HG02884 (cell line): ENCODE results near the gene PREX1.

Source experiments
- ATAC-seq: cut with Tn5 transposase; IDR thresholded peaks from one replicate; pipeline ENCODE4 v1.9.1; 2021; ENCODE audit warnings: mild to moderate bottlenecking, moderate library complexity; ENCODE audit not compliant: unreplicated experiment

Gene PREX1

DNA sequence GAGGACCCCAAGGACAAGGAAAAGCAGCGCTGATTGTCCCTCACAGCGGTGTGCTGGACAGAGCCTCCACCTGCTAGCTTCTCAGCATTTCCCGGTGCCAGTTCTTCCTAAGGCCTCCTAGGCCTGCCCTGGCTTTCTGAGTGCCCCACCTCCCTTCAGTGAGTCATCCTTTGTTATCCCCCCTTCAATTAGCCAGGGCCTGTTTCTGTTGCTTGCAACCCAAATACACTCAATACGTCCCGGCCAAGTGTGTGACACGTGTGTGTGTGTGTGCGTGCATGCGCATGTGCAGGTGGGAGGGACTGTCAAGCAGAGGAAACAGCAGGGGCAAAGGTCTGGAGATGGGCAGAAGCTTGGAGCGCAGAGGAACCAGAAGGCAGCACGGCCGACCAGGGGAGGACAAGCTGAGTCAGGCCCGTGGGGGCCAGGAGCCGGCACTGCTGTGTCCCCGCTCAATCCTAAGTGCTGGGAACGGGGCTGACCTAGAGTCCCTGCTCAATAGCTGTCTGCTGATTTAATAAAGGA is 159.8 kb downstream of the PREX1 start:
- ATAC-seq = no peak

DNA sequence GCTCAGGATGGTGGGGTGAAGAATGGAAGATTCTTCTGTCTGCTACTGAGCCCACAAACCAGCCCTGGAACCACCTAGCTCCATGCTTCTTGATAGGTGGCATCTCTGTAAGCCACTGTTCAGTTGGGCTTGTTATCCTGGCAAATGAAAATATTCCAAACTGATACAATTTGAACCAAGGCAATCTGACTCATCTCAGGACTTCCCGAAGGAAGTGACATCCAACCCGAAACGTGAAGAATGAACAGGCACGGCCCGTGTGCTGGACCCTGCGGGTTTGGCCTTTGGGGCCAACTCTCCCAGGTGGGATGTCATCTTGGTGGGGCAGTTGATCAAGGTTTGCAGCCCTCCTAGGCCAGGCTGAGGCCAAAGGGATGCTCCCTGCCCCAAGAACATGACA is 160.3 kb downstream of the PREX1 start:
- ATAC-seq = no peak

DNA sequence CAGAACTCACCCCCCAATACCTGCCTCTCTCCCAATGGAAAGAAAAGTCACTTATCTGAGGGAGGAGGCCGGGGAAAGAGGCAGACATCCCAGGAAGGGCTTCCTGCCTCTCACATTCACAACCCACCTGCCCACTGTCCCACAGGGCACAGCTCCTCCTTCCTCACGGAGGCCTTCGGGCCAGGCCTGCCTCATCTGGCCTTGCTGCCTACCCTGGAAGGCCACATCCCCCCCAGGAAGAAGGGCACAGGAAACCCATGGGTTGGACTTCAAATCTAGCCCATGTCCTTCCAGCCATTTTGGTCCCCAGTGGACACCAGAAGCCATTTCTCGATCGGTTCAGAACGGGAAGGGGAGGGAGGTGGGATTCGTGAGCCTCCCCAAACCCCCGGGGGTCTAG is 162.0 kb downstream of the PREX1 start:
- no peak for ATAC-seq

DNA sequence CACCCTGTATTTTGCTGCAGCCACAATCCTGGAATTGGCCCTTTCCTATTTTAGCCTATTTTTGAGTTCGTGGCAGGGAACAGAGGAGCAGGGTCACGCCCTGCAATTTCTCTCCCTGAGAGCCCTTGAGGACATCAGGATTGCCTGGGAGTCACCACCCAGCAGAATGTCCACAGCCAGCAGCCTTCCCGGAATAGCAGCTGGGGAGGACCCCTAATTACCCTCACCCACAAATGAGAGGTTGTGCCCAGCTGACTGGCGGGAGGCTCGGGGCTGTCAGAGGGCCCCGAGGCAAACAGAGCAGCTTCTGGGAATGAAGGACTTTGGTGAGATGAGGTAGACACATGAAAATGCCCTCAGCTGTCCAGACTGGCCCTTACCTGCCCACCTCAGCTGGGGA is 165.1 kb downstream of the PREX1 start:
- no peak for ATAC-seq

DNA sequence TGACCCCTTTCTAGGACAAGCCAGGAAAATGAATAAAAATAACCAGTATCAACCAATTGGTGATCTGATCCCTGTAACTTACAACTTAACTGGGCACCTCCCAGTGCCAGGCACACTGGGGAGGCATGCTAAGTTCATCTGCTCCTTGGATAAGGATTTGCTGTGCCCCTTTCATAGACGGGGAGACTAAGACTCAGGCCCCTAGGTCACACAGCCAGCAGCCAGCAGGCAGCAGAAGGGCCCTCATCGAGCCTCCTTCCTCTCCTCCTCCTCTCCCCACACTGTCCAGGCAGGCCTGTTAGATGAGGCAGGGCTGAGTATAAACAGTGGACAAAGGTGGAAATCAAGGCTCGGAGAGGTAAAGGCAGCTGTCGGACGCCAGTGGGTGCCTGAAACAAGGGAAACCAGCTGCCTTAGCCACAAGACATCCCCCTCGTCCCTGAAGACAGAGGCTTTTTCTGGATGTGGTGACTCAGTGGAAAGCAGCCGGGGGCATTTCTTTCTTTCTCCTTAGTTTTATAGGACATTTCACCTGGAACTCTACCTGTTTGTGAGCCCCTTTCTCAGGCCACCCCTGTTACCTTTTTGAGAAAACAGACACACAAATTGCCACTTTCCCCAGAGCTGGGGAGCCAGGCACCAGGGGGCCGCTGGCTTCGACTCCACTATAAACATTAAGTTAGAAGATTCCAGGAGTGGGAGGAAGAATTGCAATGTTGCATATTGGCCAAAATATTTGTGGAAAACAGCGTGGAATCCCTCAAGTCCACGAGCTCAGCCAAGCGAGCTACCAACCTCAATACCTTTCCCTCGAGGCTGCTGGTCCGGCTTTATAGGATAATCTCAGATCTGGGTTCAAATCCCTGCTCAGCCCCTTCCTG is 166.0 kb downstream of the PREX1 start:
- no peak for ATAC-seq

DNA sequence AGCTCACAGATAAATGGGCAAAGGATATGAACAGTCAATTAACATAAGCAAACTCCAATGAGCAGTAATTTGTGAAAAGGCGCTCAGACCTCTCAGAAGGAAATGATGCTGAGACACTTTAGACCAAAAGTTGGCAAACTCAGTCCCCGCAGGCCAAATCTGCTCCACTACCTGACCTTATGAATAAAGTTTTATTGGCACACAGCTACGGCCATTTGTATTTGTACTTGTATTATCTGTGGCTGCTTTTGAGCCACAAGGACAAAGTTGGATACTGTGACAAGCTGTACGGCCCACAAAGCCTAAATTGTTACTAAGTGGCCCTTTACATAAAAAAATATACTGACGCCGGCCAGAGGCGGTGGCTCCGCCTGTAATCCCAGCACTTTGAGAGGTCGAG is 167.0 kb downstream of the PREX1 start:
- no peak for ATAC-seq

DNA sequence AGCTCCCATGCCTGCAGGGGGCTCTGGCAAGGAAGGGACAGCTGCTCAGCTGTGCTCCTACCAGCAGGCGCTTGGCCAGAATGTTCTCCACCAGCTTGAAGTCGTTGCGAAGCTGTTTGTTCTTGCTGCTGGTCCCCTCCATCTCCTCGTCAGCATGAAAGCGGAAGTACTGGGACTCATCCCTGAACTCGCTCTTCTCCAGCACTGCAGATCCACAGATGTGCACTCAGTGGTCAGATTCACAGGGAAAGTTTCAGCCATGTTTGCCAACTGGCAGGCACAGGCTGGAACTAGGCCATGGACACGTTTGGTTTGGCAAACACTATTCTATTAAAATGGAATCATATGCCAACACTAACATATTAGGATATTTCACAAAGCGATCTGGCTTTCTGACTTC is 167.9 kb downstream of the PREX1 start:
- no peak for ATAC-seq

DNA sequence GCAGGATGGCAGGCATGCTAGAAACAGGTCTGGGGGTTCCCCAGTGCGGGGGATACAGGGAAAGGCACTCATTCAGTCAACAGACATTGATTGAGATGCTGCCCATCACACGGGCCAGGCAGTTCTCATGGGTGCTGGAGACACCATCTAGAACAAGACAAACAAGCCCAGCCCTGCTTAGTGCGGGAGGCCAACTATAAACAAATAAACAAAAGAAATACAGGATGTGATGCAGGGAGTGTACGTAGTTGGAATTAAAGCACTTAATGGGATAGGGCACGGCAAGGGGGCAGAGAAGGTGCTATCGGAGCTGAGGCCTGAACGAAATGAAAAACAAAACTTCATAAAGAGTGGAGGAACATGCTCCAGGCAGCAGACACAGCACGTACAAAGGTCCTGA is 169.3 kb downstream of the PREX1 start:
- no peak for ATAC-seq

DNA sequence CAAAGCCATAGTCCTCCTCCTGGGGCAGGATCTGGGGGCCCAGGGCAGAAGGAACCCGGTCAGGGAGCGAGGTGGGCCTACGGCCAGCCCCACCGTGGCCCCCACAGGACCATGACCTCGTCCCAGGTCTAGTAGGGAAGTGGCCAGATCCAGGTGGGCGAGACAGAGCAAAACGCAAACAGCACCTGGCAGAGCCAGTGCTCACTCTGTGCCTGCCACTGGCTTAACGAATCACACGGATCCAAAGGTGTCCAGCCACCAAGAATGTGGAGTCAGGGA is 169.7 kb downstream of the PREX1 start:
- no peak for ATAC-seq

DNA sequence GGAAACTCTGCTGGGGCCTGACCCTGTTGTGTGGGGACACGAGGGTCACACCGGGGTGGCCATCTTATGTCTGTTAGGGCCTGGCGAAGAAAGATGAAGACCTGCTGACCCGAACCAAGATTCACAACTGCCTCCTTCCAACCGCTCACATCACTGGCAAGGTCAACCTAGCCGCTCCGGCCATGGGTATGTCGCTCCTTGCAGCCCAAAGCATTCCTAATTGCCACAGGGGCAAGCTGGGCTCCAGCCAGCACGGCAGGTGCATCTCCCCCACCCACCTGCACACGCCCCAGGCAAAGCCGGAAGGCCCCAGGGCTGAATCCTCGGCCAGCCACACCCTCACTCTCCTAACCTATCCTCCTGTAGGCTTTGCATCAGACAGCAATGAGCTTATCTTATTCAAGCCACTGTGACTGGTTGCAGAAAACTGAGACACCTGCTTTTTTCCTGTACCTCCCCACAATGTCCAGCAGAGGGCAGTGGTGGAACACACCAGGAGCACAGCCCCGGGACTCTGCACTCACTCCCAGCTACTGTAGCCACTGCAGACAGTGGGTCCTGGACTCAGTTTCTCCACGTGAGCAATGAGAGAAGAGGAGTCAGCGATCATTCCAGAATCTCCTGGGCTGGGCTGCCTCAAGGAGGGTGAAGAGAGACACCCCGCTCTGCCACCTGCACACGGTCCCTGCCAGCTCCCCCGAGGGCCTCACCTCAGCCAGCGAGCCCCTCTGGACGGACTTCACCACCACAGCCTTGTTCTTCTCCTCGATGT is 170.2 kb downstream of the PREX1 start:
- no peak for ATAC-seq

DNA sequence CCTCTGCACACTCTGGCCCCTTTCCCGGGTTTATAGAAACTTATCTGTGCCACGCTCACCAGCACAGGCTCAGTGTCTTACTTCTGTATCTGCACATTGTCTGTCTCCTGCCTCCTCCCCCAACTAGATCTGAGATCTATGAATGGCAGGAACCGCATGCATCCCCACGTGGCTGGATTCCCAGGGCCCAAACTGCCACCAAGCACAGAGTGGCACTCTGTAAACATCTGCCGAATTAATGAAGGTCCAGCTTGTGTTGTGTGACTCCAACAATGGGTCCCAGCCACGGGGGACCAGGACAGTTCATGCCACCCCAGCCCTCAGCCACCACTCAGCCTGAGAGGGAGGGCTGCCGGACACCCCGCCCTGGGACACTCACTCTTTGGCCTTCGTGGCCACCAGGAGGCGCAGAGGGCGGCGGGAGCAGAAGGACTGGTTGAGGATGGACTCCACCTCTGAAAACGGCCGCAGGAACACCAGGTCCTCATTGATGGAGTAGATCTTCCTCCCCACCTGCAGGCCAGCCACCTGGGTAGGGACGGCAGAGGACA is 171.1 kb downstream of the PREX1 start:
- ATAC-seq = no peak

DNA sequence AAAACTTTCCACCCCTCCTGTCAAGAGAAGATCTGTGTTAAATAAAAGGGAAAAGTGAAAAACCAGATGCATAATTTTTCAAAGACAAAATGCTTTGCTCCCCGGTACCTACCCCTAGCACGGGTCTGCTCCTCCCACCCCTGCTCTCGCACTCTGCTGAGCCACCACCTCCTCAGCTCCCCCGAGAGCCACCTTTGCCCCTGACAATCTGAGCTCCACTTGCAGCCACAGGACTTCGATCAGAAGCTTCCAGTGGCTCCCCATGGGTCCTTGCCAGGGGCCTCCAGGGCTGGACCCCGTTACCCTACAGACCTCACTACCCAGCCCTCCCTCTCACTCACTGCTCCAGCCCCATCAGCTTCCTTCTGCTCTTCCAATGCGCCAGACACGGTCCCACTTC is 171.7 kb downstream of the PREX1 start:
- ATAC-seq = no peak

DNA sequence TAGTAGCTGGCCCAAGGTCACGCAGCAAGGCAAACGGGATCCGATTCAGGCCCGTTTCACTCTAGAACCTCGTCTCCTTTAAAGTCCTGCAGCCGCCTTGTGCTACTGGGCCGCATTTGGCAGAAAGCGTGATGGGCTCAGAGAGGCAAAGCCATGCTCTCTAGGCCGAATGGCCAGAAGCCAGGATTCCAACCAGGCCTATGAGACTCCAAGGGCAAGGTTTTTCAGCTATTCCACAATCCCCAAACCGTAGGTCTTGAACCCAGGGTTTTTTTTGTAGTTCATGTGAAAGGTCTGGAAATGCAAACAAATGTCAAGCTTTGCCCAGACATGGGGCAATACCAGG is 174.1 kb downstream of the PREX1 start:
- no peak for ATAC-seq

DNA sequence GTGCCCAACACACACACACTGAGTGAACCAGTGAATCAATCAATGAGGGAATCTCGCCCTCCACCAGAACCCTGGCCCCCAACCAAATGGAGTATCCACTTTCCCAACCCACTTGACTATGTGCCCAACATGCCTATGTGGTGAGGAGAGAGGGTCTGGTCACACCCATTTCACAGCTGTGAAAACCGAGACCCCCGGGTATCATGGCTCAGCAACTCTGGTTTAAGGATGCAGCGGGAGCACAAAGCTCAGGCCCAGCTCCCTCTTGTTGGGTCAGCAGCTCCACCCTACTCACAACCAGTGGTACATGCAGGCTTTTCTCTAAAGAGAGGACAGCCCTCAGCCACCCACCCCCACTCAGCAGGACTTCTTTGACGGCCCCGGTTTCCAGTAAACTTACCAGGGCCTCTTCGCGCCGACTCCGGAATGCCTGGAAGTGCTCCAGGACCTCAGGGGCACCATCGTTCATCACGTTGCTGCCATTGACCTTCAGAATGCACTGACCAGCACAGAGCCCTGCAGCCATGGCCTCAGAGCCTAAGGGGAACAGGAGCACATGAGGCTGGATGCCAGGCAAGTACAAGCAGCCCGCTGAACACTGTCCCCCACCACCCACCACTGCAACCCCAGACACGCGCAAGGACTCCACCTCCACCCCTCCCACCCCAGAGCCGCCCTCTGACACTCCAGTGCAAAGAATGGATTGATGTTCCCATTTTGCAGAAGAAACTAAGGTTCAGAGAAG is 174.7 kb downstream of the PREX1 start:
- ATAC-seq = no peak

DNA sequence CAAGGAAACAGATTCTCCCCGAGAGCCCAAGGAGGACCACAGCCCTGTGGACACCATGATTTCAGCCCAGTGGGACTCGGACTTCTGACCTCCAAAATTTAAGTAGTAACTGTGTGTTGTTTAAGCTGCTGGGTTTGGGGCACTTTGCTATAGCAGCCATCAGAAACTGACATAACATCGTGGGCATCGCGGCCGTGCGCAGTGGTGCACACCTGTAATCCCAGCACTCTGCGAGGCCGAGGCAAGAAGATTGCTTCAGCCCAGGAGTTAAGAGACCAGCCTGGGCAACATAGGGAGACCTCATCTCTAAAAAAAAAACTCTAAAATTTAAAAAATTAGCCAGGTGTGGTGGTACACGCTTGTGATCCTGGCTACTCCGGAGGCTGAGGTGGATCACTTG is 175.8 kb downstream of the PREX1 start:
- no peak for ATAC-seq

DNA sequence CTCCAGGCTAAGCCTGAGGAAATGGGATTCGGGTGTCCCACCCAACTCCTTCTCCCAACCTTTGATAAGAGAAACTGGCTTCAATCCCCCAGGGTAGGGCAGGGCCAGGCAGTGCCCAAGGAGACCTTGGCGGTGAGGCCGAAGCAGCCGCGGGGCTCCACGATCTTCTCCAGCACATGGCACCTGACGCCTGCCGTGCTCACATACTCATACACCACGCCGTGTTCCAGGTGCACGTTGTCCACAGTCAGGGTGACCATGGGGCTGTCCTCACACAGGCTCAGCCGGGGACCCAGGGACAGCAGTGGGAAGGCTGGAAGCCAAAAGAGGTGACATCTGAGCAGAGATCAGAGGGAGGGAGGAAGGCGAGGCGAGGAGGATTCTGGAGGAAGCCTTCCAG is 176.5 kb downstream of the PREX1 start:
- ATAC-seq = no peak

DNA sequence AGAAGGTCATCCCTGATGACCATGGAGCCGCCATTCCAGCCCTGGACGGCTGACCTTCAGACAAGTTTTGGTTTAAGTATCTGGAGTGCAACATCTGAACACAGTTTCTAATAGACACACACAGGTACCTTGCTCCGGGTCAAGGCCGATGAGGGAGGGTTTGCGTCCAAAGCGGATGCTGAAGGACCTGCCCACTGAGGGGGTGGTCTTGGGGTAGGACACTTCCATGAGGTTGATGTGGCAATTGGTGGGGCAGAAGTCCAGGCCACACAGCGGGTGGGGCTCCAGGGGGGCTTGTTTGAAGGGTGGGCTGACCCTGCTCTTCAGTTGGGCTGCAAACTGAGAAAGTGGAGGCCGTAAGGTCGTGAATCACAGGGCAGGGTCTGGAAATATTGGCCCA is 177.9 kb downstream of the PREX1 start:
- no peak for ATAC-seq

DNA sequence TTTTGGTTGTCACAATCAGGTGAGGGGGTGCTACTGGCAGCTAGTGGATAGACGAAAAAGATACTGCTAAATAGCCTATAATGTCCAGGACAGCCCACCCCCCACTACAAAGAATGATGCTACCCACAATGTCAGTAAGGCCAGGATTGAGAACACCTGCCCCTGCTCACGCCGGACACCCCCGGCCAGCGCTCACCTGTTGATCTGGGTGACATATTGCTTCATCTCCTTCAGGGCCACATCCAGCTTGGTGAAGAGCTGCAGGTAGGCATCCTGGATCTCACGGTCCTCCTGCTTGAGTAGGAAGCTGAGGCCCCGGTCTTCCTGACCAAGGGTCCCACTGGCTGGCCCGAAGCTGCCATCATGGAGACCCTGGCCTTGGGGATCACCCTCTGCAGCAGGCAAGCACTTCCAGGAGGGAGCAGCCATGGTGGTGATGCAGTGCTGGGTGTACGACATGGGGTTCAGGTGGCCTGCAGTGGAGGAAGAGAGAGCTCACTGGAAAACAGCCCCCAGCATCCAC is 178.6 kb downstream of the PREX1 start:
- no peak for ATAC-seq

DNA sequence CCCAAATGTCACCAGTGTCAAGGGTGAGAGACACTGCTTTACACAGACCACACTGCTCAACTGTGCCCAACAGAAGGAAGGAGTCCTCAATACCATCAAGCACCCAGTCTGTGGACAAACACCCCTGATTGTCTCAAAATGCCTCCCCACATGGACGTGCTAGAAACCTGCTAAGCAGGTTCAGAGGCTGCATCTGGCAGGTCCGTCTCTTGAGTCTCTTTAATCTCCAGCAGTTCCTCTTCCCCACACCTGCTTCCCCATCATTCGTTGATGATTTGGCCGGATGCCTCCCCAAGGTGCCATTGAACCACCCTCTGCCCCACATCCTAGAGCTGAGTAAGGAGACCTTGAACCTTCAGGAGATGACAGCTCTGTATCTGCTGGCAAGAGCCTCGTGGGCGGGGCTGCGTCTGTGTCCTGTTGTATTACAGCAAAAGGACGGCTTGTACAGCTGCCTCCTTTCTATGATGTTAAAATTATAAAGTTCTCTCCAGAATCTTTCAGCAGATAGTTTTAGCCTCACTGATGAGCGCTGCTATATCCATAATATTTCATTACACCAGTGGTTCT is 179.2 kb downstream of the PREX1 start:
- ATAC-seq = no peak

DNA sequence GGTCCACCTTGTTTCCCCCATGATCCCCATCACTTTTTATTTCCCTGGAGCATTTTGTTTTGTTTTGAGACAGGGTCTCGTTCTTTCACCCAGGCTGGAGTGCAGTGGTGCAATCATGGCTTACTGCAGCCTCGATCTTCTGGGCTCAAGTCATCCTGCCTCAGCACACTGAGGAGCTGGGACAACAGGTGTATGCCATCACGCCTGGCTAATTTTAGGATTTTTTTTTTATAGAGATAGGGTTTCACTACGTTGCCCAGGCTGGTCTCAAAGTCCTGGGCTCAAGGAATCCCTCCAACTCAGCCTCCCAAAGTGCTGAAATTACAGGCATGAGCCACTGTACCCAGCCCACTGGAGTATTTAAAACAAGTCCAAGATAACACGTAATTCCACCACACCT is 179.9 kb downstream of the PREX1 start:
- ATAC-seq = no peak

DNA sequence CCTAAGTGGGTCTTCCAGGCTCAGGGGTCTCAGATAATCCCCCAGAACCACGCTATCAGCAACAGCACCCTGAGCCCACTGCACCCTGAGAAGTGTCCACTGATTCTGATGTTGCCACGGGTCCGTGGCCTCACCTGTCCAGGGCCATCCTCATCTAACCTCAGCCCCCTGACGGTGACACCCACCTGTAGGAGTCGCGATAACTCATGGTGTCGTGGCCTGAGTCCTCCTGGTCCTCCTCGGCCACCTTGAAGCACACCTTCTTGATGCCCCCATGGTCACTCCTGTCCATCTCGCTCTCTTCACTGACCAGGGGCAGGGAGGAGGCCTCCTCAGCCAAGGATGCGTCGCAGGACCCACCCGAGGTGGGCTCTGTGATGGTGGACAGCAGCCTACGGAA is 182.1 kb downstream of the PREX1 start:
- ATAC-seq = no peak
